IPS-18c (cell line): Measurements from ENCODE around the gene RBM28.

ENCODE experiments used
- H3K4me3 ChIP-seq: 2 replicates; pipeline ENCODE4 v1.7.0; 2013; ENCODE audit warnings: low read depth, mild to moderate bottlenecking, low read length, moderate library complexity; ENCODE audit not compliant: insufficient read depth
- H3K9me3 ChIP-seq: one replicate; pipeline ENCODE4 v1.6.1; 2013; ENCODE audit warnings: mild to moderate bottlenecking, low read length, moderate library complexity; ENCODE audit not compliant: control insufficient read depth, insufficient read depth

RBM28 gene

DNA sequence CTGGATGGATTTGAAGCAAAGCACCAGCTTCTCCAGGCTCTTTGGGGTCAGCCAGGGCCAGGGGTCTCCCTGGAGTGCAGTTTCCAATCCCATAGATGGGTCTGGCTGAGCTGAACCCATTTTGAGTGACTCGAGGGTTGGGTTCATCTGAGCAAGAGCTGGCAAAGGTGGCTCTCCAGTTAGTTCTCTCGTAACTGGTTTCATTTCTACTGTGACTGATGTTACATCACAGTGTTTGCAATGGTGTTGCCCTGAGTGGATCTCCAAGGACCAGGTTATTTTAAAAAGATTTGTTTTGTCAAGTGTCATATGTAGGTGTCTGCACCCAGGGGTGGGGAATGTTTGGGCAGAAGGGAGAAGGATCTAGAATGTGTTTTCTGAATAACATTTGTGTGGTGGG, 88.4 kb downstream of the RBM28 start:
- Histone ChIP-seq H3K4me3 (no peak overlapping the region), H3K9me3 (peaks cover 2% of the 10 kb centered on the region)

DNA sequence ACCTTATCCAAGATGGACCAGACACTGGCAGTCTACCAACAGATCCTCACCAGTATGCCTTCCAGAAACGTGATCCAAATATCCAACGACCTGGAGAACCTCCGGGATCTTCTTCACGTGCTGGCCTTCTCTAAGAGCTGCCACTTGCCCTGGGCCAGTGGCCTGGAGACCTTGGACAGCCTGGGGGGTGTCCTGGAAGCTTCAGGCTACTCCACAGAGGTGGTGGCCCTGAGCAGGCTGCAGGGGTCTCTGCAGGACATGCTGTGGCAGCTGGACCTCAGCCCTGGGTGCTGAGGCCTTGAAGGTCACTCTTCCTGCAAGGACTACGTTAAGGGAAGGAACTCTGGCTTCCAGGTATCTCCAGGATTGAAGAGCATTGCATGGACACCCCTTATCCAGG, 89.2 kb downstream of the RBM28 start:
- H3K4me3 ChIP-seq, result no peak overlapping the region

DNA sequence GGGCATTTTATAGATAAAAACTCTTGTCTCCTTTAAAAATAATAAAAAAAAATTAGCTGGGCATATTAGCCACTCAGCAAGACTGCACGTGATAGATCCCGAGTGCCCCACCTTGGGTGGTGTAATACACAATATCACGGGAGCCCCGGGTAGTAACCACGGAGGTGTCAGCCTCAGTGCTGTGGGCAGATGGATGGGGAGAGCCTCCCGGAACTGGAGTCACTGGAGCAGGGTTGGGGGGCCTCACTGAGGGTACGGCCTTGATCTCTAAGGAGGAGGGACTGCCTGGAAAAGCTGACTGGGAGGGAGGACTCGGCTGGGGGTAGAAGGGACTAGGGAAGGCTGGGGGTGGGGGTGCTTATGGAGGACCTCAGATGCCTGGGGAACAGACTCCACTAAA, 90.0 kb downstream of the RBM28 start:
- H3K4me3 ChIP-seq, result no peak overlapping the region

More for the DNA sequence above, 89.2 kb downstream of the RBM28 start:
- peaks cover 2% of the 10 kb centered on the region for H3K9me3 ChIP-seq

DNA sequence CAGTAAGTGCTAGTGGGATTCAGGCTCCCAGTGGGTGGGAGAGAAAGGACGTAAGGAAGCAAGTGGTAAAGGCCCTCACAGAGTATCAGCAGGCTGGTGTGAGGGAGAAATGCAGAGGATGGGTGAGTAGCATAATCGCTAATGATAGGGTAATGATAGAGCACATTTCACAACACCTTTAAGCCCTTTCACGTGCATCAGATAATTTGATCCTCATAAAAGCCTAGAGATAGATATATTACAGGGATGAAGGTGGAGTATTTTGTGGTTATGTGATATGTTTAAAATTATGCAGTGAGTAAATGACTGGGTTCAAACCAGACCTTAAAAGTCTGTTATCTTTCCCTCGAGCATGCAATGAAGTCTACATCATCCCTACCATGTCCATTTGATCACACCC, 92.4 kb downstream of the RBM28 start:
- peaks cover 2% of the 10 kb centered on the region for H3K9me3 ChIP-seq
- H3K4me3 ChIP-seq, result no peak overlapping the region

More for the DNA sequence above, 90.0 kb downstream of the RBM28 start:
- H3K9me3 ChIP-seq, result peaks cover 2% of the 10 kb centered on the region
